ENCODE data around the gene SCEL.

DNA sequence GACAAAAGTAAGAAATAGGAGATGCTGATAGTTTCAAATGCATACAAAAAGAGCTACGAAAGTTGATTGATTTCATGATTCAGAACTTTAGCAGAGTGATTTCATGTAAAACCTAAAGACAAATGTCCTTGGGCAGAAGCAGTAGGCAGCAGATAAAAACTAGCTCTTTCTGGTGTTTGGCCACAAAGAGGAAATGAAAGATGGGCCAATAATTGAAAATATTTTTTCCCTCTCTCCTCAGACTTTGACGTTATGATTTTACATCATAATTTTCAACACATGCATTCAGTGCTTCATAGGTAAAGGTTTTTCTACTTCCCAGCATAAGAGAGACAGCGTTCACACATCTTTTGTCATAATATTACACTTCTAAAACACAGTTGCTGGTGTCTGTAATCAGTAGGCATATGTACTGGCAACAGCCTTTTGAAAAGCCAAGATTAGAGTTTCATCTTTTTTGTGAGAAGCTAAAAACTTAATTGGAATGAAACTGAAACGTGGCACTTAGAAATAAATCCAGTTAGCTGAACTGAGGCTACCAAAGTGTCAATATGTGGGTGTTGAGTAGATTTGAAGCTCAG is 9.3 kb downstream of the SCEL start:
- TF ChIP-seq TAF1 (IDR thresholded peaks at IDR 0.05; ENCODE audit: borderline replicate concordance, insufficient read depth, low read length): no peak
- TF ChIP-seq FOXP2 (optimal IDR thresholded peaks at IDR 0.05; ENCODE audit: borderline replicate concordance, extremely low read depth, extremely low read length, insufficient read depth): no peak

Measured in PFSK-1 (cell line).